Glutamatergic neuron (in vitro differentiated cells): Measurements from ENCODE around the gene CABLES2. TPM values are rescaled to one million over a fixed set of nuclear protein-coding genes. Genes with fewer than 3 reads are reported as not detected.
A peak's percentile ranks its signal among the peaks of the same experiment; 100 is the strongest.

Experiments used
- DNase-seq: peaks from one replicate; pipeline ENCODE4 v3.0.0; 2022
- H3K27ac Mint-ChIP-seq: one replicate; pipeline ENCODE4 v1.8.0; 2020; ENCODE audit warnings: mild to moderate bottlenecking, mixed read lengths, inconsistent platforms; ENCODE audit not compliant: unreplicated experiment
- H3K27me3 Mint-ChIP-seq: one replicate; pipeline ENCODE4 v1.8.0; 2020; ENCODE audit warnings: mild to moderate bottlenecking, moderate library complexity, mixed read lengths, inconsistent platforms; ENCODE audit not compliant: unreplicated experiment
- H3K36me3 Mint-ChIP-seq: one replicate; pipeline ENCODE4 v1.8.0; 2020; ENCODE audit warnings: mild to moderate bottlenecking, mixed read lengths, inconsistent platforms; ENCODE audit not compliant: unreplicated experiment
- H3K4me1 Mint-ChIP-seq: one replicate; pipeline ENCODE4 v1.8.0; 2020; ENCODE audit warnings: mild to moderate bottlenecking, low read depth, mixed read lengths, inconsistent platforms; ENCODE audit not compliant: unreplicated experiment
- H3K4me3 Mint-ChIP-seq: one replicate; pipeline ENCODE4 v1.8.0; 2020; ENCODE audit warnings: mild to moderate bottlenecking, mixed read lengths, inconsistent platforms; ENCODE audit not compliant: unreplicated experiment
- H3K9me3 Mint-ChIP-seq: one replicate; pipeline ENCODE4 v1.8.0; 2020; ENCODE audit warnings: mild to moderate bottlenecking, moderate library complexity, mixed read lengths, inconsistent platforms; ENCODE audit not compliant: unreplicated experiment
- CTCF ChIP-seq: fragments of 200-600 bp; sonication (generic); IDR thresholded peaks from one replicate; pipeline ENCODE4 v1.5.0; 2021; ENCODE audit not compliant: partially characterized antibody, unreplicated experiment
- total RNA-seq: library from RNA; stranded (reverse); fragmentation: NEBNext Ultra II Directional; extraction: Animal tissue kit (Norgen Biotek cat#: 25700); gene quantifications from one replicate; pipeline ENCODE4 v1.2.1, GENCODE V29; 2021; ENCODE audit not compliant: unreplicated experiment

The CABLES2 gene
- total RNA-seq, 1 donor from 2014 or later = 25.3 TPM

- no peak overlapping the region for H3K4me3 Mint-ChIP-seq
- H3K36me3 Mint-ChIP-seq = peaks cover 10% of the 10 kb centered on the region
- H3K9me3 Mint-ChIP-seq = peaks cover 10% of the 10 kb centered on the region
- H3K27me3 Mint-ChIP-seq = peaks cover 12% of the 10 kb centered on the region
- TF ChIP-seq CTCF = no peak
- DNase-seq = peak; percentile 11
- H3K4me1 Mint-ChIP-seq = peaks cover 5% of the 10 kb centered on the region
- no peak overlapping the region for H3K27ac Mint-ChIP-seq
Measured at GRCh38 chr20:62350629-62351422, 56.3 kb downstream of the CABLES2 start.

GRCh38 chr20:62350098-62350628 lies 56.9 kb downstream of the CABLES2 start:
- Mint-ChIP-seq H3K9me3 (peaks cover 11% of the 10 kb centered on the region), H3K4me3 (no peak overlapping the region), H3K27me3 (peaks cover 15% of the 10 kb centered on the region), H3K27ac (no peak overlapping the region), H3K36me3 (peaks cover 10% of the 10 kb centered on the region), H3K4me1 (peaks cover 10% of the 10 kb centered on the region)
- no peak for TF ChIP-seq CTCF
- peak; percentile 14 for DNase-seq

- Mint-ChIP-seq H3K9me3 (peaks cover 12% of the 10 kb centered on the region), H3K27ac (no peak overlapping the region), H3K4me3 (peak overlapping the region; percentile 20), H3K36me3 (peaks cover 10% of the 10 kb centered on the region), H3K4me1 (peaks cover 10% of the 10 kb centered on the region), H3K27me3 (peaks cover 15% of the 10 kb centered on the region)
- DNase-seq = peak; percentile 21
- TF ChIP-seq CTCF = no peak
Measured at GRCh38 chr20:62349556-62350097, 57.5 kb downstream of the CABLES2 start.

- H3K27ac Mint-ChIP-seq = no peak overlapping the region
- H3K9me3 Mint-ChIP-seq = peaks cover 13% of the 10 kb centered on the region
- H3K4me3 Mint-ChIP-seq = peak overlapping the region; percentile 2
- peaks cover 10% of the 10 kb centered on the region for H3K36me3 Mint-ChIP-seq
- DNase-seq = no peak
- H3K27me3 Mint-ChIP-seq = peaks cover 15% of the 10 kb centered on the region
- H3K4me1 Mint-ChIP-seq = peaks cover 9% of the 10 kb centered on the region
- no peak for TF ChIP-seq CTCF
Measured at GRCh38 chr20:62348604-62349003, 58.5 kb downstream of the CABLES2 start.

GRCh38 chr20:62347445-62347844 lies 59.6 kb downstream of the CABLES2 start:
- peaks cover 14% of the 10 kb centered on the region for H3K9me3 Mint-ChIP-seq
- DNase-seq = no peak
- peaks cover 11% of the 10 kb centered on the region for H3K4me1 Mint-ChIP-seq
- TF ChIP-seq CTCF = no peak
- H3K4me3 Mint-ChIP-seq = no peak overlapping the region
- peaks cover 10% of the 10 kb centered on the region for H3K36me3 Mint-ChIP-seq
- no peak overlapping the region for H3K27ac Mint-ChIP-seq
- H3K27me3 Mint-ChIP-seq = peaks cover 13% of the 10 kb centered on the region
